NCI-H524 treated with DMSO at 0.1 percent for 48 hours (cell line): ENCODE measurements around the gene EPB41L3.
A peak's percentile ranks its signal among the peaks of the same experiment; 100 is the strongest.
"Not testable (repeated sequence)": the region's sequence is repeated elsewhere in the genome, so short reads cannot be mapped to it uniquely, and the experiment has no call there.

Source experiments
- DNase-seq: peaks from one replicate; lab custom pipeline; 2025; lab: John Stamatoyannopoulos, UW

EPB41L3 gene

DNA sequence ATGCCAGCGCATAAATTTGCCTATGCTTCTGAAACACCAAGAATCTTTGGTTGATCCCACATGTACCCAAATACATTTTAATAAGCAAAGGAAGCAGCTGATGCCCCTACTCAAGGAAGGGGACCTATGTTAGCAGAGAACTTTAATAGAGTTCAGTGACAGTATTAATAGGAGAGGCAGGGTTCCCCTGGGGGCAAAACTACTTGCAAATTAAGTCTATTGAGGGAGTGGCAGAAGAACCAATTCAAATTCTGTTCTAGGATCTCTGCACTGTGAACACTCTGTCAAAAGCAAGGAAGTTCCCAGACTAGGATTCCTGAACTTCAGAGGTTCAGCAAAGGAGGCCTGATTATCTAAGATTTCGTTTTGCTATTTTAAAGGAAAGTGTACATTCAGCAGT, 47.5 kb downstream of the EPB41L3 start:
- no peak for DNase-seq

DNA sequence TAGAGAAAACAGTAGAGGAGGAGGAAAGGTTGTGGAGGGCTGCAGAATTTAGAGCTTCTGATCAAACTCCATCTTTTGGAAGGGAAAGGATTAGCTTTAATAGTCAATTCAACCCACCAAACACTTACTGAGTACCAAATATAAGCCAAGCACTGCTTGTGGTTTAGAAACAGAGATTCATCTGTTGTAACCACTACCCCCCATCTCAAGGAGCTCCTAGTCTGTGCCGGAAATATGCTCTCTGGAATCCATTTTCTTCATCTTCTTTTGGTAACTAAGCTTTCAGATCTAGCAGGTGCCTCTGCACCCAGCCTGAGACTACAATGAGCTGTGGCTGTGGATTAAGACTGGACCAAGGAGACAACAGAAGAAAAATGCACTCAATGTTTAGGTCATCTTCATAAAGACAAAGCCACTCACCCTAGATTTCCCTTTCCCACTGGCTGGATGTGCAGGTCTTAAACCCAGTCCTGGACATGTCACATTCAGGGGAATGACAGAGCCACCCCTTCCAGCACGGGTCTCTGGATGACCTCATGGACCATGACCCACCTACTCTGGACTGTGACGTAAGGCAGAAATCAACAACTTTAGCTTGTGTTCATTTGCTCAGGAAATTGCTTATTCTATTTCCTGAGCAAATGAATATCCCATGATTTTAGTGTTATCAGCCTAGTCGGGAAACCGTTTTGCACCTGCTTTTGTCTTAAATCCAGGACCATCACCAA, 52.9 kb downstream of the EPB41L3 start:
- no peak for DNase-seq

DNA sequence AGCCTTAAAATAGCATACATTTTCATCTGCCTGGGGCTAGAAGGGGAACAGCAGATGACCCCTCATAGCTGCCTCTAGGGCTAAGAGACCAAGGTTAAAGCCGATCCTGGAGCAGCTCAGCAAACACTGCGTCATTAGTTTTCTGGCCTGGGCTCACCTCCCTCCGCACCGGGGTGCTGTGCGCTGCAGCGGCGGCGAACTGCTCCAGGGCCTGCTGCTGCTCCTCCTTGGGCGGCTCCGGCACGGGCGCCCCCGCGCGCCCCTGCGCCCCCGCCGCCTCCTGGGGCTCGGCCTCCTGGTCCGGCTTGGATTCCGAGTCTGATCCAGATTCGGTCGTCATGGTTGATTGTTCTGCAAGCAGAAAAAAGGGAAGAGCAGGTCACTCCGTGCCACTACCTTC, 55.0 kb downstream of the EPB41L3 start:
- DNase-seq = no peak

DNA sequence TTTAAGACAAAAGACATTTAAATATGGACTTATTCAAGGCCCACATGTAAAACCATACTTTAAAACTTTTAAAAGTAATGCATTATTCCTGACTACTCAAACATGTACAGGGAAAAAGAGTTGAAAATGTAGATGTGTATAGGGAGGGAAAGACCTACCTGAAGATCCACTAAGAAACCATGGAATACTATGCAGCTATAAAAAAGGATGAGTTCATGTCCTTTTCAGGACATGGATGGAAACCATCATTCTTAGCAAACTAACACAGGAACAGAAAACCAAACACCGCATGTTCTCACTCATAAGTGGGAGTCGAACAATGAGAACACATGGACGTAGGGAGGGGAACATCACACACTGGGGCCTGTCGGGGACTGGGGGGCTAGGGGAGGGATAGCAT, 55.8 kb downstream of the EPB41L3 start:
- not testable (repeated sequence) for DNase-seq

DNA sequence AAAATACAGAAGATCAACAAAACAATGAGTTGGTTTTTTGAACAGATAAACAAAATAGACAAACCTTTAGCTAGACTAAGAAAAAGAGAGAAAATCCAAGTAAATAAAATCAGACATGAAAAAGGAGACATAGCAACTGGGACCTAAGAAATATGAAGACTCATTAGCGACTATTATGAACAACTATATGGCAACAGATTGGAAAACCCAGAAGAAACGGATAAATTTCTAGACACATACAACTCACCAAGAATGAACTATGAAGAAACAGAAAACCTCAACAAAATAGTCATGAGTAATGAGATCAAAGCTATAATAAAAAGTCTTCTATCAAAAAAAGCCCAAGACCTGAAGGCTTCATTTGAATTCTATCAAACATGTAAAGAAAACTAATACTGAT, 59.3 kb downstream of the EPB41L3 start:
- DNase-seq = no peak

DNA sequence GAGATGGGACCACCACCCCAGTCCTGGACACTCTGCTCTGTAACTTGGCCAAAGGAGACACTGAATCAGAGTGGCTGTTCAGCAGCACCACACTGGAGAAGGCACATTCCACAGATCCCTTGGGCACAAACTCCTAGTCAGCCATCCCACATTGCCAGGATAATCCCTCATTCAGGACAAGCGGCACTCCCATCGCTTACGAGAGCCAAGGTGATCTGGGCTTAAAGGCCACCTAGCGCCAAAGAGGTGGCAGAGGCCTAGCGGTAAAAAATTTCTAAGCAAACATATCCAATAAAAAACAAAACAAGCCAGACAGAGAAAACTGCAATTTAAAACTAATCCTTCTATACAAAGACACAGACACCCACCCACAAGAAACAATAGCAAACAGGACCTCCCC, 62.2 kb downstream of the EPB41L3 start:
- DNase-seq = no peak

DNA sequence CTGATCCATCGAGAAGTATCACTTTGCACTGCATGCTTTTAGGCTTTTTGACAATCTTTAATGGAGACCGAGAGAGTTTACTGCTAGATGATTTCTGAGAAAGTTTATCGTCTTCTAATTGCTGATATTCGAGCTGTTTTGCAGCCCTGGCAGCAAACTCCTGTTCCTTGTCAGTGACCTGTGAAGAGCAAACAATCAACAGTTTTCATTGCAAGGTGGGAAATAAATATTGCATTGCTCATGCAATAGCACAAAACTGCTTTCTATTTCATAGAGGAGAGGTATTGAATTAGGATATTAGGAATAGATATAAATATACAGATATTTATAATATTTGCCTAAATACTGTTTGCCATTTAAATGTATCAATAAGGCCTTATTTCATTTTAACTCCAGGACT, 65.5 kb downstream of the EPB41L3 start:
- no peak for DNase-seq

DNA sequence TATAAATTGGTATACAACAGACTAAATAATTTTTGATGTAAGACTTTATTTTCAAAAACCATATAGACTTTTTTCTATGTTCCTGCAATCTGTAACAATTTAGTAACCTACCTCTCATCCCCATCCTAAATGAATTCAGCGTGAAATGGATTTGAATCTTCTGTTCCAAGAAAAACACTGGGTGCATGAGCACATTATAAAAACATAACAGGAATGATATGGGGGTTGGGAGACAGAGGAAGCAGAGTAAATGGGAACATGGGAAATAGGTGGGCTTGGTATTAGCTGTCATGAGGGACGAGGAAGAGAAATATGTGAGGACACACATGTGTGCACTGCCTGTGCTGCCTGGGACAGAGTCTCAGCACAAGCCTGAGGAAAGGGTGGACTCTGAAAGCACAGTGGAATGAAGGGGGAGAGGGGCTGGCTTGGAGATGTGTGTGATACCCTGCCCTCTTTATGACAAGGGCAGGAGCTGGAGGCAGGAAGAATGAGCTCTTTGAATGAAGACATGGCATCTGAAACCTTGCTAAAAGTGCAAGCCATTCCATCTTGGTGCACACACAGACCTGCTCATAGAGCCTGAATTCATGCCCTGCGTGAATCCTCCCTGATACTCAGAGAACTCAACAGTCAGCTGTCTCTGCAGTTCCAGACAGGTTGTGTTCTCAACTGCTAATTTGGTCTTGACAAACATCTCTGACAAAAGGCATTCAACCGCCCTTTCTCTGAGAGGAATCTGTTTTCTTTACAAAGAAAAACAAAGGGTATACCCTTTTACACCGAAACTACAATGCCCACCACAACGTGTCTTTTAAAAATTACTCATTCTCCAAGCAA, 66.6 kb downstream of the EPB41L3 start:
- no peak for DNase-seq

DNA sequence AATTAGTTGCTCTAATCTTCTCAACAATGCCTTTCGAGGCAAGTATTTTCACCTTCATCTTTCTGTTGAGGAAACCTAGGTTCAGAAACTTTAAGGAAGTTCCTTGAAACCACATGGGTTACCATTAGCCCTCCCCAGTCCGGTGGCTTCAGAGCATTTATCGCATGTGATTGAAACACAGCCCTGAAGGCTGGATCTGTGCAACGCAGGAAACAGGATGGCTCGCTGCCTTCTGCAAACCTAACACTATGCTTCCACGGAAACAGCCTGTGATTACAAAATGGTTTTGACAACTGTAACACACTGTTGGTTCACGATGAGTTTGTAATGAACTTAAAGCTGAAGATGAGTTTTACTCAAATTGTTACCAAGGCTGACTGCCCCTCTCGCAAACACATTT, 68.5 kb downstream of the EPB41L3 start:
- no peak for DNase-seq

DNA sequence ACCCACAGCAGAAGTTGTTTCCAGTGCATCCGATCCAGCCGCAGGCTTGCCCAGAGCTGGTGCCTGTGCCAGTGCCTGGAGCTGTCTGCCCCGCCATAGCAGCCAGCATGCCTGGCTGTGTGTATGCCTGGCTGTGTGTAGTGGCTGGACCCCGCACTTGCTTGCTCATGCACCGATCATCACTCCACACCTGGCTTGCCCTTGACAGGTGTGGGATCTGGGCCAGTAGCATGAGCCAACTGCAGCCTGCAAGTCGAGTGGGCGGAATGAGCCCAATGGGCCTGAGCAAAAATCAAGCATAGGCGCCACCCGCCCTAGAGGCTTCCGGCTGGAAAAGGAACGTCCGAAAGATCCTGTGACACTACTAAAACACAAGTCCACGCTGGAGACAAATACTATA, 74.5 kb downstream of the EPB41L3 start:
- no peak for DNase-seq

DNA sequence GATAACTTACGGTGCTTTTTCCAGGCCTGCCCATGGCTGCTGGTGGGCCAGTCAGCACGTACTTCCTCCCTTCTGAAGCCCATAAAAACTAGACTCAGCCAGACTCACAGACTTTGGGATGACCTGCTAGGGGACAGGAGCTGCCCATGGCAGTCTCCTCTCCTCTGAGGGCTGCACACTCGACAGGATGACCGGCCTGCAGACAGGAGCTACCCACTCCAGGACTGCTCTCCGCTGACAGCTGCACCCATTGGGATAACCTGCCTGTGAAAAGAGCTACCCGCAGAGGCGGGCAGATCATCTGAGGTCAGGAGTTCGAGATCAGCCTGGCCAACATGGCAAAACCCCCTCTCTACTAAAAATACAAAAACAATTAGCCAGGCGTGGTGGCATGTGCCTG, 75.4 kb downstream of the EPB41L3 start:
- no peak for DNase-seq

DNA sequence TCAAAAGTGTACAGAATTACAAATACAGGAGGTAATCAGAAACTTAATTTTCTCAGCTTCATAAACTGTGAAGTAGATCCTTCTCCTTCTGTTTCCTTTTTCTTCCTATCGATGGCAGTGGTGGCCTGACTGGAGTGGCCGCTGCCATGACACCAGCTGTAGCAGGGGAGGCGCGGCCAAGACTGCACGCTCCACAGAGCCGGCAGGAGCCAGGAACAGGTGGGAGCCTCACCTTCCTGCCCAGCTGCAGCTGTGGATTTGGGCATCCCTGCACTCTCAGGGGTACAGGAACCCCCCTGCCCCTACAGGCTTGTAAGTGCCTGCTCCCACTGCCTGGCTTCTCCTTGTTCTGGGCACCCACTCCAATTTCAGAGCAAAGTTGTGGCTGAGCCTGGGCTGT, 76.1 kb downstream of the EPB41L3 start:
- DNase-seq = no peak

DNA sequence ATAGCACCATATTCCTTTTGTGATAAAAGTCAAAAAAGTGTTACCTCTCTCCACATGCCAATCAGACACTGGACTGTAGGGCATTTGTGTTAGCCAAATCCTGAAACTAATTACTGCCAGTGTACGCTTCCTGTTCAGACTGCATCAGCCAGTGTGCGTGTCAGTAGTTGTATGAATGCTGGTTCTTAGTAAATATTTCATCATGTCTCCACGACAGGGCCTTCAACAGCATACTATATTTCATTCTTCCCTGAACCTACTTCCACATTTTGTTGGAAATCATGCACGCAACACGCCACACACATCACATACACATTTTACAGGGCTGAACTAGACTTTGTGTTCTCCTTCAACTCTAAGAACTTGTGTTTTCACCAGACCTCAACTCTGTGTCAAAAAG, 77.5 kb downstream of the EPB41L3 start:
- no peak for DNase-seq

DNA sequence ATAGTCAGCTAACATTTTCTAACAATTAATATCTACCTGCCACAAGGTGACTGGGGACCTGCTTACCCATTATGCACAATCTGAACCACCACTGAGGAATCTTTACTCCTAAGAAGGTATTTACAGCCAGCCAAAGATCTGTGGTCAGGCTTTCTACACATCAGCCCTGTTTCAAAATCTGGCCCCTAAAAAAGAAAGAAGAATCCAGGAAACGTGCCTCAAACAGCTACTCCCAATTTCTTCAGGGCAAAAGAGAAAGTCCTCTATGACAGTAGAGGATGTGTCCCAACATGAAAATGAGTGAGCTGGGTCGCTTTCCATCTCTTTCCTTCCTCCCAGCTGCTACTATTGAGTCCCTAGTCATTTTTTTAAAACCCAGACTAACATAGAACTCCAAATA, 79.5 kb downstream of the EPB41L3 start:
- no peak for DNase-seq

DNA sequence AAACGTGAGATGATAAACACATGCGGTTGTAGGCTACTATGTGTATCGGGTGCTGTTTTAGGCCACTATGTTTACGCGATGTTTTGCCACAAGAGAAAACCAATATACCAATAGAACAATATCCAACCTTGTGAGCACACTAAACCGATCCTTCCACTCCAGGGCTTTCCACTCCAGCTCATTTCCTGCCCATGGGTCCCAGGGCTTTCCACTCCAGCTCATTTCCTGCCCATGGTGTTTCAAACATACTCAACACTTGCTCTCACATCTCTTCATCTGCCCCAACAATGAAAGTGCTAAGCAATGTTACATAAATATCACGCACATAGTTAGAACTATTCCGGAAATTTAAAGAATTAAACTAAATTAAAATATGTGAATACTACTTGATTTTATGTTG, 80.0 kb downstream of the EPB41L3 start:
- DNase-seq = no peak

DNA sequence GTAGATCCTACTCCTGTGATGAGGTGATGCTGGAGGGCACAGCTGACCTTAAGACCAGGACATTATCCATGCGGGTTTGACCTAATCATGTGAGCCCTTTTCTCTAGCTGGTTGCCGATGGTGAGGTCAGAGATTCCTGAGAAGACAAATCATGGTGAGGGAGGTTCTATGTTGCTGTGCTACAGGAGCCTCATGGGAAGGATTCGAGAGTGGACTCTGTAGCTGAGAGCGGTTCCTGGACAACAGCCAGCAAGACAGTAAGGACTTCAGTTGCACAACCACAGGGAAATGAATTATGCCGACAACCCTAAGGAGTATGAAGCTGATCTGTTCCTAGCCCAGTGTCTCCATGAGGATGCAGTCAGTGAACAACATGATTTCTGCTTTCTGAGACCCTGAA, 80.4 kb downstream of the EPB41L3 start:
- DNase-seq = no peak

DNA sequence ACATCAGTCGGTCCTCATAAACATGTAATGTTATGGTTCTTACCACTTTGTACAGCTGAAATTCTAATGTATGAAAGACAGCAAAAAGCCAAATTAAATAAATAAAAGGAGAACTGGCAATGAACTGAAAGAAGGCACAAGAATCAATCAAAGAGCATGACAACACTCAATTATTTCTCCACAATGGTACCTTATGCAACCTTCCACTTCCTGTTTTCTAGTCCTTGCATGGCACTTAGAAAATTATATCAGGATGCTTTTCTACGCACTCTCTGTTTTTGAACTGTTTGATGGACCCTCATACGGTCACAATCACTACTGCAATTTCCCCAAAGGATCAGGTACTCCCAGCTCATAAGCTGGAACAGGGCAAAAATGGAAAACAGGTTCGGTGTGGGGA, 81.6 kb downstream of the EPB41L3 start:
- DNase-seq = no peak

DNA sequence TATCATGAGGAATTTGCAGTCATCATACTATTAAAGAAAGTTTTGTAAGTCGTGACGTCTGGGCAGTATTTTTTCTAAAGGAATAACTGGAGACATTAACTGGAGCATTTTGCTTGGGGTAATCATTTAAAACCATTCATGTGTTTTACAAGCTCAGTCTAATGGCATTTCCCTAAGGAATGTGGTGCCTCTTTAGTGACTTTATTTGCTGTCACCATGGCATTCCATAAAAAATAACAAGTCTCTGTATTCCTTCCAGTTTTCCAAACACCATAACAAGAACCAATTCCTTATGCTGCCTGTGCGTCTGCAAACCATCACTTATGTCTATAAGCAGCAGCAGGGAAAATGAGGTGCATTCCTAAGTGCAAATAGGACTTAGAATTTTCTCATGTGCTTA, 82.8 kb downstream of the EPB41L3 start:
- DNase-seq = no peak

DNA sequence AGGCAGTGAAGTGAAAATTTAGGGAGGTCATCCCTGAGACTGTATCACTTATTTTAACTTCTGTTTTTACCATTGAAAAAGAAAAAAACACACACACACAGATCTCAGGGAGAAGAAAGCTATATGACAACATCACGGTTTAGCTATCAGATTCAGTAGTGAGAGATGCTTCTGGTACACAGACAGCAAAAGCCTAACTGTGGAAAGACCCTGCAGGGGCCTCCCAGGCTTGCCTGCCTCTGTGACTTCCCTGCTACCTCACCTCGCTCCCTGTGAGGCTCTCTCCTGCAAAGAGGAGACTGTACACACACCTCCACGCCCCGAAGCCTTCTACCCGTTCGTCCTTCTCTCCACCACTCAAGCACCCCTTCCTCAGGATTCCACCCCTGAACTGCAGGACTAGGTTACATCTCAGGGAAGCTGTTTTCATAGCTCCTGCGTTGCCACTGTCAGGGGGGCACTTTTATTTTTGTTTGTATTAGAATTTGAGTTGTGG, 86.3 kb downstream of the EPB41L3 start:
- DNase-seq = no peak

DNA sequence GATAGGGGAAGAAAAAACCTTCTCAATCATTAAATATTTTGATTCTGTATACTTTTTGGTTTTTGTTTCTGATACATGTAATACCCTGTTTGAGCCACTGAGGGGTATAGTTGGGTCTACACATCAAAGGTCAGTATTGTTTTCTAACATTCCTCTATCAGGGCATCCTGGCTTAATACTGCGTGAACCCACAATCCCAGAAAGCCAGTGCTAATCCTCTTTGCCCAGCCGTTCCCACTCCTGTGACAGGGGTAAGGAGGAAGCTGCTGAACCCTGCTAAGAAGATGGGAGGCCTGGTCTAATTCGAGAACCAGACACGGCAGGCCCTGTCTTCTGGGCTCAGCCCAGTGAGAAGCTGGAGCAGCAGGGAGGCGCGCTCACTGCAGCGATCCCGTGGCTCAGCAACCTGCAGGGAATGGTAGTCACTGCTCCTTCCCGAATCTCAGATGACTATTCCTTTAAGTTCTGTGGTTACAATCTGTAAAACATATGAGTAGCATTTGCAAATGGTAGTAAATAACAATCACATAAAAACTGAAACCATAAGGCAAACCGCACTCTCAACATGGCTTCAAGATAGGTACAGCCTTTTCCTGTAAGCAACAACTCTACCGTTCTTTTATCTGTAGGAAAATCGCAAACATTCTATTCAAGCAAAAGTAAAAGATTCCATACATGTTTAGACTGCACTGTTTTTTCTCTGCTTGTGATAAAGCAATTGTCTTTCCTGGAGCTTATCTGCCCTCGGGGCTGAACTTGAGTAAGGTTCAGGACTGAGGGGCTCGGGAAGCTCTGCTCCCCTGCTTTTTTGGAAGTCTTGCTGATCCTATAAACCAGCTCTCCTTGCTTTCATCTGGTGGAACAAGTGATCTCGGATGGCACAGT, 87.0 kb downstream of the EPB41L3 start:
- DNase-seq = peak; percentile 82

DNA sequence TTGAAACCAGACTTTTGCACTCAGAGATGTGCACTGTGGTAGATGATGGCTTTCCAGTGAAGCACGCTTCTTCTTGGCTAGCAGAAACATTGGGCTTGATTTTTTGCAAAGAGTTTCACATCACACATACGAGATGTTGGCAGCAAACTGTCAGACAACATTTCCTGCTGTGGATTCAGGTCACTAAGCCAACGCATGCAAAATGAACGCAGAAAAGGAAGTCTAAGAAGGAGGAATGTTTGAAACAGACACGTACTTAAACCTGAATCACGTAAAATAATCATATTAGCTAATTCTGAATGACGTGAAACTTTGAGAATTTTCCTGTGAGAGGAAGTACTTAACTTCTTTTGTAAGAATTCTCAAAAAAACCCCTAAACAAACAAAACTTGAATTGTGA, 88.1 kb downstream of the EPB41L3 start:
- no peak for DNase-seq

DNA sequence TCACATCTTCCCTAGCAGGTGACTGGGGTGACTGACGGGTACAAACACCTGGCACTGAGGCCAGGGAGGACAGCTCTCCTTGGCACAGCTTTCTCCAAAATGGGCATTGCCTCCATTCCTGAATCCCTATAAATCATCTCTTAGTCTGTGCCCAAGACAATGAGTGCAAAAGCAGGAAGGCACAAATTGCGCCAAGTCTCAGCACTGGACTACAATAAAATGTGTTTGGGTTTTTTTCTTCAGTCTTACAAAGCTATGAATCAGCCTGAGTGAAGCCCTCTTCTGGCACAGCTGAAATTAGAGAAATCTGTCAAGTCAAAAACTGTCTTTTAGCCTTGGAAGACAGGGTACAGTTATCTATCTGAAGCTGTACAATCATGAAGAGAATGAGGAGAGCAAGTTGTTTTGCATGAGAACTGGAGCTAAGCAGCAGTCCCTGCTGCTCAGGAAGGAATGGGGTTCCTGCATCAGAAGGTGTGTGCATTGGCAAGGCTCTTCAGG, 90.8 kb downstream of the EPB41L3 start:
- no peak for DNase-seq
